DMS 273 (cell line): ENCODE results near the gene ATP5F1C.

Experiments used
- DNase-seq: peaks from one replicate; lab custom pipeline; 2025; ENCODE audit not compliant: unreplicated experiment; lab: John Stamatoyannopoulos, UW

ATP5F1C gene

GRCh38 chr10:7836571-7836970, 48.6 kb downstream of the ATP5F1C start:
- no peak for DNase-seq

- DNase-seq = no peak
These were observed 58.6 kb downstream of the ATP5F1C start for GRCh38 chr10:7846591-7846990.

GRCh38 chr10:7853226-7853842, 65.4 kb downstream of the ATP5F1C start:
- no peak for DNase-seq

- DNase-seq = no peak
These were observed 65.9 kb downstream of the ATP5F1C start for GRCh38 chr10:7853890-7854289.

- no peak for DNase-seq
These were observed 67.2 kb downstream of the ATP5F1C start for GRCh38 chr10:7855205-7855604.

GRCh38 chr10:7856678-7857077, 68.7 kb downstream of the ATP5F1C start:
- DNase-seq = no peak

GRCh38 chr10:7857262-7857661, 69.3 kb downstream of the ATP5F1C start:
- peak; percentile 1 for DNase-seq
